Measurements from ENCODE around the gene ERAL1. TPM values are rescaled to one million over a fixed set of nuclear protein-coding genes. Genes with fewer than 3 reads are reported as not detected.

The ERAL1 gene
- total and polyA plus RNA-seq, 2 of the 13 experiments (the other 11 are each of a cell fraction or from before 2014, with no cell fraction given), result 46.9 to 72.2 TPM

GRCh38 chr17:28812091-28812747 lies 42.6 kb upstream of the ERAL1 start (continued):
- TF ChIP-seq IRX3 (CRISPR knock-in tag; IDR thresholded peaks at IDR 0.05; ENCODE audit: borderline replicate concordance, low read depth) (no peak), TFDP2 (CRISPR knock-in tag; IDR thresholded peaks at IDR 0.05) (no peak), PCBP1 (IDR thresholded peaks at IDR 0.05; ENCODE audit: borderline replicate concordance, low read depth, low read length) (0 out of 2 replicates have a peak, but pooled peaks have one; percentile 84), BCL6 (CRISPR knock-in tag; IDR thresholded peaks at IDR 0.05) (0 out of 2 replicates have a peak, but pooled peaks have one; percentile 7), PBX2 (CRISPR knock-in tag; IDR thresholded peaks at IDR 0.05) (peak; percentile 94), KLF15 (CRISPR knock-in tag; IDR thresholded peaks at IDR 0.05; ENCODE audit: borderline replicate concordance) (no peak), TBX2 (CRISPR knock-in tag; IDR thresholded peaks at IDR 0.05; ENCODE audit: borderline replicate concordance) (peak; percentile 29; the same call in 1 of the 2 replicates), KMT2B (CRISPR knock-in tag; IDR thresholded peaks at IDR 0.05) (peak; percentile 89), ZFP41 (CRISPR knock-in tag; IDR thresholded peaks at IDR 0.05; ENCODE audit: borderline replicate concordance) (no peak), GATA4 (IDR thresholded peaks at IDR 0.05; ENCODE audit: borderline replicate concordance, low read depth) (no peak), ZGPAT (CRISPR knock-in tag; IDR thresholded peaks at IDR 0.05) (peak; percentile 53; the same call in 1 of the 2 replicates), ZNF331 (CRISPR knock-in tag; IDR thresholded peaks at IDR 0.05) (0 out of 2 replicates have a peak, but pooled peaks have one; percentile 18), PHF8 (CRISPR knock-in tag; IDR thresholded peaks at IDR 0.05) (peak; percentile 67), ZBTB8A (CRISPR knock-in tag; IDR thresholded peaks at IDR 0.05; ENCODE audit: borderline replicate concordance, low read depth) (no peak)

All from HepG2 (cell line).